Psoas muscle (tissue), 8 donors: Measurements from ENCODE around the gene SPON1. TPM values are rescaled to one million over a fixed set of nuclear protein-coding genes. Genes with fewer than 3 reads are reported as not detected.

Experiments used
- ATAC-seq, 4 donors: fragments of 200-7000 bp; cut with Tn5 transposase; one replicate each; pipeline ENCODE4 v1.9.1; 2020; ENCODE audit warnings: moderate library complexity in 3 of 4, mild to moderate bottlenecking in 2 of 4
- DNase-seq, 2 donors: peaks; one replicate each; pipeline ENCODE4 v3.0.0-alpha.2; 2020
- H3K27ac ChIP-seq: fragments of 200-600 bp; one replicate; pipeline ENCODE4 v1.8.0; 2022
- H3K27me3 ChIP-seq, 3 donors: fragments of 200-600 bp in 1 of 3; one replicate each; pipeline versions ENCODE4 v1.6.1 to v1.8.0; 2013 to 2022; ENCODE audit warnings: low read length in 2 of 3, mild to moderate bottlenecking in 2 of 3, moderate library complexity in 1 of 3; ENCODE audit not compliant: insufficient read depth in 3 of 3
- H3K36me3 ChIP-seq, 2 donors: fragments of 200-600 bp in 1 of 2; one replicate each; pipeline versions ENCODE4 v1.6.1 to v1.8.0; 2013 to 2022; ENCODE audit warnings: low read depth in 1 of 2, mild to moderate bottlenecking in 1 of 2, moderate library complexity in 1 of 2; ENCODE audit not compliant: insufficient read depth in 1 of 2
- H3K4me1 ChIP-seq: fragments of 200-600 bp; one replicate; pipeline ENCODE4 v1.8.0; 2022
- H3K4me3 ChIP-seq: fragments of 200-600 bp; one replicate; pipeline ENCODE4 v1.8.0; 2022; ENCODE audit warnings: mild to moderate bottlenecking
- H3K9me3 ChIP-seq: fragments of 200-600 bp; one replicate; pipeline ENCODE4 v1.8.0; 2022
- WGBS, 3 donors: extraction: QIAGEN DNeasy Blood & Tissue Kit; methylation state at CpG; one replicate each; pipeline versions ENCODE4 v1.1.6 to v1.1.7; 2013; 5-methylcytosine and 5-hydroxymethylcytosine counted together
- intact Hi-C, 2 donors: fragments of 100-400 bp; cut with DNase I; formaldehyde crosslinking; loops; one replicate each; pipeline versions ENCODE4 v1.11.0 to v1.14.2; 2022
- long read RNA-seq, 2 donors: library from polyadenylated mRNA; unstranded; transcript quantifications; one replicate each; pipeline ENCODE4 v2.0.0, GENCODE V29; 2021
- polyA plus RNA-seq, 3 donors: library from polyadenylated mRNA; stranded (reverse); fragments of 200-250 nt; gene quantifications; one replicate each; pipeline ENCODE4 v1.2.3, GENCODE V29; 2013
- total RNA-seq, 4 donors: library from RNA; stranded (reverse); fragmentation: NEBNext Ultra II Directional in 2 of 4; extraction: Animal tissue kit (Norgen Biotek cat#: 25700) in 2 of 4; gene quantifications; one replicate each; pipeline versions ENCODE4 v1.2.1 to v1.2.4, GENCODE V29; 2021 to 2023
- TF ChIP-seq, protein P1 (sequence below): fragments of 200-600 bp; IDR thresholded peaks from one replicate; pipeline ENCODE4 v1.8.0; 2022; ENCODE audit warnings: antibody characterized with exemption
- donor health status: healthy with polysubstance abuse.
- donor health status: DM: no; HTN: no; CAD: no; lungs with moderate emphysema.
- donor health status: Bipolar disorder and iron deficiency.
- donor health status: healthy.
- donor health status: DM: yes; HTN: yes; CAD: no.
- donor health status: DM: no; HTN: no; CAD: no.
- donor health status: DM: no; HTN: no; CAD: no.
- donor health status: DM: yes; HTN: yes; CAD: no.

Gene SPON1
- total RNA-seq (1 to 10 TPM in 3 of 4 donors, under 1 TPM in 1; 0.78 to 1.4 (median 1.2) TPM), polyA plus RNA-seq (1 to 10 TPM in 1 of 3 donors, under 1 TPM in 2; 0.24 to 1.6 (median 0.53) TPM)
- long read RNA-seq, donor 1: 0 reads
- long read RNA-seq, donor 2, full-length matches to known transcripts: 1 of 1 reads
- long read RNA-seq, donor 2, partial matches to known transcripts: 0 of 1 reads
- long read RNA-seq, donor 2, other reads (novel, unspliced or antisense): 0 of 1 reads

DNA sequence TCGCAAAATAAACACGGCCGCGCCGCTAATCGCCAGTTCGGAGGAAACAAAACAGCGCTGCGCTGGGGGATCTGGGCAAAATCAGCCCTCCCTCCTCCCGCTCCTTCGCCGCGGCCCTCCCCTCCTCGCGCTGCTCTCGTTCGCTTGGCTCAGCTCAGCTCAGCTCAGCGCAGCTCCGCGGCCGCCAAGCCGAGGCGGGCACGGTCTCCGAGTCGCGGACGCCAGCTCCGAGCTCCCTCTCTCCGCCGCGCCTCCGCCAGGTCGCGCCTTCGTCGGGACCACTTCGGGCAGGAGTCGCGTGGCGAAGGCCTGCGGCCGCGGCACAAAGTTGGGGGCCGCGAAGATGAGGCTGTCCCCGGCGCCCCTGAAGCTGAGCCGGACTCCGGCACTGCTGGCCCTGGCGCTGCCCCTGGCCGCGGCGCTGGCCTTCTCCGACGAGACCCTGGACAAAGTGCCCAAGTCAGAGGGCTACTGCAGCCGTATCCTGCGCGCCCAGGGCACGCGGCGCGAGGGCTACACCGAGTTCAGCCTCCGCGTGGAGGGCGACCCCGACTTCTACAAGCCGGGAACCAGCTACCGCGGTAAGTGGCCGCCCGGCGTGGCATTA is at the start of gene SPON1:
SPON1 (plus strand) TSS at position 162 of the 607 bp plus-strand sequence; CDS start at position 344, 182 bp downstream.
- H3K9me3 ChIP-seq: no peaks in the 10 kb centered on the region
- 1% methylated on average over 61 to 74 of the region's 74 CpGs for WGBS, 3 donors
- peaks cover 4 to 87% (median 15%) of the 10 kb centered on the region in 3 donors for H3K27me3 ChIP-seq
- no peaks in the 10 kb centered on the region for H3K36me3 ChIP-seq
- intact Hi-C loops: no loop called here
- no peaks in the 10 kb centered on the region for H3K4me1 ChIP-seq
- DNase-seq (peak in 1 of 2 donors; percentile 20), ATAC-seq (peak in 3 of 4 donors; percentile 45 to 52 (median 51))
- TF ChIP-seq, protein P1, sequence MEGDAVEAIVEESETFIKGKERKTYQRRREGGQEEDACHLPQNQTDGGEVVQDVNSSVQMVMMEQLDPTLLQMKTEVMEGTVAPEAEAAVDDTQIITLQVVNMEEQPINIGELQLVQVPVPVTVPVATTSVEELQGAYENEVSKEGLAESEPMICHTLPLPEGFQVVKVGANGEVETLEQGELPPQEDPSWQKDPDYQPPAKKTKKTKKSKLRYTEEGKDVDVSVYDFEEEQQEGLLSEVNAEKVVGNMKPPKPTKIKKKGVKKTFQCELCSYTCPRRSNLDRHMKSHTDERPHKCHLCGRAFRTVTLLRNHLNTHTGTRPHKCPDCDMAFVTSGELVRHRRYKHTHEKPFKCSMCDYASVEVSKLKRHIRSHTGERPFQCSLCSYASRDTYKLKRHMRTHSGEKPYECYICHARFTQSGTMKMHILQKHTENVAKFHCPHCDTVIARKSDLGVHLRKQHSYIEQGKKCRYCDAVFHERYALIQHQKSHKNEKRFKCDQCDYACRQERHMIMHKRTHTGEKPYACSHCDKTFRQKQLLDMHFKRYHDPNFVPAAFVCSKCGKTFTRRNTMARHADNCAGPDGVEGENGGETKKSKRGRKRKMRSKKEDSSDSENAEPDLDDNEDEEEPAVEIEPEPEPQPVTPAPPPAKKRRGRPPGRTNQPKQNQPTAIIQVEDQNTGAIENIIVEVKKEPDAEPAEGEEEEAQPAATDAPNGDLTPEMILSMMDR: no peak
- H3K4me3 ChIP-seq: peak within 1 kb of the TSS; percentile 50
- H3K27ac ChIP-seq: no peak within 1 kb of the TSS

GRCh38 chr11:13917264-13917663 is 45.3 kb upstream of the SPON1 start:
- H3K36me3 ChIP-seq: no peaks in the 10 kb centered on the region
- H3K9me3 ChIP-seq: no peaks in the 10 kb centered on the region
- no peak for ATAC-seq
- intact Hi-C loops: no loop called here
- peaks cover 0 to 5% (median 0%) of the 10 kb centered on the region in 3 donors for H3K27me3 ChIP-seq
- H3K4me1 ChIP-seq: no peaks in the 10 kb centered on the region
- no peak overlapping the region for H3K27ac ChIP-seq
- DNase-seq: no peak
- 51 to 62% (median 57%) methylated on average over 1 of the region's 1 CpG for WGBS, 3 donors
- TF ChIP-seq, protein P1: no peak
- no peak overlapping the region for H3K4me3 ChIP-seq

GRCh38 chr11:13917904-13918303 is 44.6 kb upstream of the SPON1 start:
- peaks cover 0 to 5% (median 0%) of the 10 kb centered on the region in 3 donors for H3K27me3 ChIP-seq
- ATAC-seq (no peak), DNase-seq (no peak)
- WGBS, 3 donors: 39 to 45% (median 41%) methylated on average over 2 of the region's 2 CpGs
- H3K4me1 ChIP-seq: no peaks in the 10 kb centered on the region
- intact Hi-C loops: no loop called here
- TF ChIP-seq, protein P1: no peak
- no peak overlapping the region for H3K27ac ChIP-seq
- H3K36me3 ChIP-seq: no peaks in the 10 kb centered on the region
- no peak overlapping the region for H3K4me3 ChIP-seq
- no peaks in the 10 kb centered on the region for H3K9me3 ChIP-seq

GRCh38 chr11:13920756-13921155 is 41.8 kb upstream of the SPON1 start:
- Histone ChIP-seq H3K27me3 (peaks cover 0 to 5% (median 0%) of the 10 kb centered on the region in 3 donors), H3K36me3 (no peaks in the 10 kb centered on the region), H3K9me3 (no peaks in the 10 kb centered on the region), H3K4me1 (no peaks in the 10 kb centered on the region), H3K4me3 (no peak overlapping the region), H3K27ac (no peak overlapping the region)
- TF ChIP-seq, protein P1: no peak
- ATAC-seq: no peak
- DNase-seq: no peak
- 59 to 68% (median 59%) methylated on average over 3 of the region's 3 CpGs for WGBS, 3 donors
- intact Hi-C loops: no loop called here
